ENCODE results near the gene POT1. TPM values are rescaled to one million over a fixed set of nuclear protein-coding genes. Genes with fewer than 3 reads are reported as not detected.

The POT1 gene, protein sequence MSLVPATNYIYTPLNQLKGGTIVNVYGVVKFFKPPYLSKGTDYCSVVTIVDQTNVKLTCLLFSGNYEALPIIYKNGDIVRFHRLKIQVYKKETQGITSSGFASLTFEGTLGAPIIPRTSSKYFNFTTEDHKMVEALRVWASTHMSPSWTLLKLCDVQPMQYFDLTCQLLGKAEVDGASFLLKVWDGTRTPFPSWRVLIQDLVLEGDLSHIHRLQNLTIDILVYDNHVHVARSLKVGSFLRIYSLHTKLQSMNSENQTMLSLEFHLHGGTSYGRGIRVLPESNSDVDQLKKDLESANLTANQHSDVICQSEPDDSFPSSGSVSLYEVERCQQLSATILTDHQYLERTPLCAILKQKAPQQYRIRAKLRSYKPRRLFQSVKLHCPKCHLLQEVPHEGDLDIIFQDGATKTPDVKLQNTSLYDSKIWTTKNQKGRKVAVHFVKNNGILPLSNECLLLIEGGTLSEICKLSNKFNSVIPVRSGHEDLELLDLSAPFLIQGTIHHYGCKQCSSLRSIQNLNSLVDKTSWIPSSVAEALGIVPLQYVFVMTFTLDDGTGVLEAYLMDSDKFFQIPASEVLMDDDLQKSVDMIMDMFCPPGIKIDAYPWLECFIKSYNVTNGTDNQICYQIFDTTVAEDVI
- total RNA-seq (2022; extraction: Qiagen RNA extraction; ENCODE audit: low read depth): 11.3 to 16.2 TPM (median 15.5 TPM) in 5 replicates

DNA sequence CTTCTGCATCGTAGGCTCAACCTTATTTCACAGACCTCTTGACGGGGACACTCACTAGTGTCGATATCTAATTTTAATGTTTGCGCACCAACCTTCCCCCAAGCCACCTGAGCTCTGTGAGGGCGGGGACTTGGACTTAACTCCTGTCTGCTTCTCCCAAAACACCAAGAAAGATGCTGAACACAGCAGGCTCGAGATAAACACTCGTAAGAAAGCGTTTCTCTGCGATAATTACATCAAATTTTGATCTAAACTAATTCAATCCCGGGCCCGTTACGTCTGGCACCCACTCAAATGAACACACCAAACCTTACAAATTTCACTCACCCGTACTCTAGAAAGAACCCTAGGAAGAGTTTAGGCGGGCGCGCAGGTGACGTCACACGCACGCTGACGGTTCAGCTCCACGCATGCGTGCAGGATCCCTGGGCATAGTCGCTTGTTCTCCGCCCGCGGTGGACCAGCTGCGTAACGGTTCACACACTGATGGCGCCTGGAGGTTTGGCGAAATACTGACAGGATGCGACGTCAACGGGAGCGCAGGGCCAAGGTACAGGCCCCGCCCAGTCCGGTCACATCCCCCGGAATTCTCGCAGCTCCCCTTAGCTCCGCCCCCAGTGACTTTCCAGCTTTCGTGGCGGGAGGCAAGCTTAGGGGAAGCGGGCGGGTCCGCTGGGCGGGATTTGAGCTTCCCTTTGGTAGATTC is at the start of gene POT1:
POT1 (minus strand) TSS at position 359 of the 706 bp plus-strand sequence. CDS start 32,652 bp downstream, outside the sequence.

Other genes starting within 250 kb of the POT1 start
- gene GPR37, start 164.0 kb downstream of the POT1 start, total RNA-seq (2022; extraction: Qiagen RNA extraction; ENCODE audit: low read depth): 0.34 to 0.74 TPM (median 0.64 TPM) in 5 replicates